Measurements from ENCODE around the gene ADAM12.

The ADAM12 gene

GRCh38 chr10:125967533-125967932 is 420.7 kb downstream of the ADAM12 start:
- Histone ChIP-seq H3K27me3 (ENCODE audit: control insufficient read depth in 1 of 2, insufficient read depth in 2 of 2, low read length in 2 of 2) (no peaks in the 10 kb centered on the region), H3K36me3 (ENCODE audit: control insufficient read depth in 1 of 2, insufficient read depth in 2 of 2, low read length in 2 of 2) (no peaks in the 10 kb centered on the region), H3K27ac (ENCODE audit: low read depth, low read length) (no peak overlapping the region), H3K4me3 (ENCODE audit: low read depth in 1 of 2, low read length in 2 of 2) (no peak overlapping the region), H3K9ac (ENCODE audit: low read depth in 1 of 2, low read length in 2 of 2) (no peak overlapping the region), H3K9me3 (ENCODE audit: control insufficient read depth in 1 of 2, low read length in 2 of 2) (no peaks in the 10 kb centered on the region), H3K4me1 (ENCODE audit: control insufficient read depth in 1 of 2, insufficient read depth in 2 of 2, low read length in 2 of 2) (no peaks in the 10 kb centered on the region)

- Histone ChIP-seq H3K4me1 (ENCODE audit: control insufficient read depth in 1 of 2, insufficient read depth in 2 of 2, low read length in 2 of 2) (no peaks in the 10 kb centered on the region), H3K27ac (ENCODE audit: low read depth, low read length) (no peak overlapping the region), H3K9ac (ENCODE audit: low read depth in 1 of 2, low read length in 2 of 2) (no peak overlapping the region), H3K27me3 (ENCODE audit: control insufficient read depth in 1 of 2, insufficient read depth in 2 of 2, low read length in 2 of 2) (no peaks in the 10 kb centered on the region), H3K36me3 (ENCODE audit: control insufficient read depth in 1 of 2, insufficient read depth in 2 of 2, low read length in 2 of 2) (no peaks in the 10 kb centered on the region), H3K4me3 (ENCODE audit: low read depth in 1 of 2, low read length in 2 of 2) (no peak overlapping the region), H3K9me3 (ENCODE audit: control insufficient read depth in 1 of 2, low read length in 2 of 2) (no peaks in the 10 kb centered on the region)
Measured at GRCh38 chr10:125964558-125964957, 423.7 kb downstream of the ADAM12 start.
